ENCODE results near the gene SLC37A1. TPM values are rescaled to one million over a fixed set of nuclear protein-coding genes. Genes with fewer than 3 reads are reported as not detected.

Gene SLC37A1
- total and polyA plus RNA-seq, 9 of the 15 experiments (the other 6 are each of a cell fraction or from before 2014, with no cell fraction given), result 0.06 to 3.4 (median 0.40) TPM

GRCh38 chr21:42533306-42533962, 19.8 kb downstream of the SLC37A1 start:
- in situ Hi-C loops (cut with MboI) (no loop called here), intact Hi-C loops (cut with micrococcal nuclease) (loop anchor here (10.0 kb wide), 2 partner anchors 169 to 379 kb away; partner anchors contain the start of gene TFF1)
- TF ChIP-seq BCLAF1 (IDR thresholded peaks at IDR 0.05; ENCODE audit: borderline replicate concordance in 1 of 2, control insufficient read depth in 1 of 2, low read depth in 2 of 2, low read length in 1 of 2), result no peak
- TF ChIP-seq ZNF324 (CRISPR knock-in tag; IDR thresholded peaks at IDR 0.05), result no peak
- TF ChIP-seq IFI16 (CRISPR knock-in tag; IDR thresholded peaks at IDR 0.05), result no peak
- TF ChIP-seq ZBTB8A (IDR thresholded peaks at IDR 0.05; ENCODE audit: partially characterized antibody), result no peak
- TF ChIP-seq CTCFL (IDR thresholded peaks at IDR 0.05; ENCODE audit: borderline replicate concordance, insufficient read depth, low read depth, low read length, poor library complexity, severe bottlenecking), result no peak
- no peak for TF ChIP-seq KLF10 (CRISPR knock-in tag; IDR thresholded peaks at IDR 0.05)
- no peak for TF ChIP-seq HES1 (IDR thresholded peaks at IDR 0.05; ENCODE audit: low read depth)
- no peak for TF ChIP-seq E2F6 (IDR thresholded peaks at IDR 0.05; ENCODE audit: borderline replicate concordance in 1 of 2, extremely low read depth in 1 of 2, insufficient read depth in 1 of 2, insufficient read length in 1 of 2, low read depth in 1 of 2, low read length in 1 of 2, poor library complexity in 1 of 2, severe bottlenecking in 1 of 2)
- TF ChIP-seq ZNF830 (CRISPR knock-in tag; IDR thresholded peaks at IDR 0.05), result no peak
- Histone ChIP-seq H3K4me1 (replicated peaks in 1 of 2; ENCODE audit: control insufficient read depth in 2 of 2, insufficient read depth in 2 of 2, low read length in 2 of 2) (peaks cover 0 to 8% of the 10 kb centered on the region in 2 experiments; a peak in 3 of 5 replicates), H4K20me1 (replicated peaks; ENCODE audit: control insufficient read depth, insufficient read depth, low read length) (peaks cover 12% of the 10 kb centered on the region), H3K27ac (ENCODE audit: extremely low read depth, low read depth, low read length) (no peak overlapping the region), H3K79me2 (ENCODE audit: control insufficient read depth, insufficient read depth, low read length) (no peaks in the 10 kb centered on the region), H3K4me3 (no peak overlapping the region), H3K9me1 (ENCODE audit: control insufficient read depth, insufficient read depth, low read length) (no peaks in the 10 kb centered on the region), H3K9me3 (replicated peaks; ENCODE audit: control insufficient read depth, insufficient read depth, low read depth, low read length) (no peaks in the 10 kb centered on the region), H3K27me3 (ENCODE audit: control insufficient read depth in 2 of 2, insufficient read depth in 2 of 2, low read length in 2 of 2) (peaks cover 61 to 85% of the 10 kb centered on the region in 2 experiments), H3K4me2 (ENCODE audit: insufficient read depth, low read length) (no peak overlapping the region), H3K9ac (ENCODE audit: insufficient read depth in 1 of 2, low read depth in 2 of 2, low read length in 2 of 2) (no peak overlapping the region), H3K36me3 (ENCODE audit: control insufficient read depth, insufficient read depth, low read length) (no peaks in the 10 kb centered on the region), H2AFZ (ENCODE audit: low read depth, low read length) (no peak overlapping the region)
- ChIA-PET CTCF (ENCODE audit: low intra/inter-chr PET ratio) (no interaction called here), POLR2A (interaction anchor here (3.5 kb wide), 1 partner anchor 12 kb away, joined by 14 read pairs; no protein-coding TSS in a partner anchor)
- DNase-seq (ENCODE audit: extremely low read depth in 1 of 4, low spot score in 3 of 4), result no peak
- no peak for ATAC-seq
- 6% methylated on average over 13 of the region's 13 CpGs for WGBS (ENCODE audit: insufficient coverage, low coverage, missing lambda C conversion rate)
- FAIRE-seq, result no peak
- no TSS peak for BruUV-seq (replicated peaks)

Measured in K562 (cell line).